Measurements from ENCODE around the gene KIAA0408.
A peak's percentile ranks its signal among the peaks of the same experiment; 100 is the strongest.

The KIAA0408 gene

DNA sequence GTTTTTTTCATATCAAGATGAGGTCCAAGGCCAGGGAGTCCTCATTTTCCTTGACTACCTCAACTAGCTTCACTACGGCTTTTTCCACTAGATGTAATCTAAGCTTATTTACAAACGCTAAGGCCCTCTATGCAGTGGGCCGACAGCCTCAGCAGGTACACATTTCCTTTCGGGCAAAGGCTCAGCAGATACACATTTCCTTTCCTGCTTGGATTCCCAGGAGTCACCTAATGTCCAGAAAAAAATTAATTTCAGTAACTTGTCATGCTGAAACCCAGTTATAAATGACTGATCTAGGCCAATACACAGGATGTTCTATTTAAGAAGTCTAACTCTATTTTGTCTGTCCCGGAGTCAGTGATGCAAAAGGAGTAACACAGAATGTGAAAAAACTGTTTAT, 7.2 kb upstream of the KIAA0408 start:
- no peak for DNase-seq (ENCODE audit: low read depth)
- TF ChIP-seq, protein P1, sequence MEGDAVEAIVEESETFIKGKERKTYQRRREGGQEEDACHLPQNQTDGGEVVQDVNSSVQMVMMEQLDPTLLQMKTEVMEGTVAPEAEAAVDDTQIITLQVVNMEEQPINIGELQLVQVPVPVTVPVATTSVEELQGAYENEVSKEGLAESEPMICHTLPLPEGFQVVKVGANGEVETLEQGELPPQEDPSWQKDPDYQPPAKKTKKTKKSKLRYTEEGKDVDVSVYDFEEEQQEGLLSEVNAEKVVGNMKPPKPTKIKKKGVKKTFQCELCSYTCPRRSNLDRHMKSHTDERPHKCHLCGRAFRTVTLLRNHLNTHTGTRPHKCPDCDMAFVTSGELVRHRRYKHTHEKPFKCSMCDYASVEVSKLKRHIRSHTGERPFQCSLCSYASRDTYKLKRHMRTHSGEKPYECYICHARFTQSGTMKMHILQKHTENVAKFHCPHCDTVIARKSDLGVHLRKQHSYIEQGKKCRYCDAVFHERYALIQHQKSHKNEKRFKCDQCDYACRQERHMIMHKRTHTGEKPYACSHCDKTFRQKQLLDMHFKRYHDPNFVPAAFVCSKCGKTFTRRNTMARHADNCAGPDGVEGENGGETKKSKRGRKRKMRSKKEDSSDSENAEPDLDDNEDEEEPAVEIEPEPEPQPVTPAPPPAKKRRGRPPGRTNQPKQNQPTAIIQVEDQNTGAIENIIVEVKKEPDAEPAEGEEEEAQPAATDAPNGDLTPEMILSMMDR (IDR thresholded peaks at IDR 0.05; ENCODE audit: control insufficient read depth, insufficient read depth, low read depth, low read length, missing control alignments), result no peak
- H3K4me3 ChIP-seq (ENCODE audit: control insufficient read depth, low read depth, low read length), result no peak overlapping the region

DNA sequence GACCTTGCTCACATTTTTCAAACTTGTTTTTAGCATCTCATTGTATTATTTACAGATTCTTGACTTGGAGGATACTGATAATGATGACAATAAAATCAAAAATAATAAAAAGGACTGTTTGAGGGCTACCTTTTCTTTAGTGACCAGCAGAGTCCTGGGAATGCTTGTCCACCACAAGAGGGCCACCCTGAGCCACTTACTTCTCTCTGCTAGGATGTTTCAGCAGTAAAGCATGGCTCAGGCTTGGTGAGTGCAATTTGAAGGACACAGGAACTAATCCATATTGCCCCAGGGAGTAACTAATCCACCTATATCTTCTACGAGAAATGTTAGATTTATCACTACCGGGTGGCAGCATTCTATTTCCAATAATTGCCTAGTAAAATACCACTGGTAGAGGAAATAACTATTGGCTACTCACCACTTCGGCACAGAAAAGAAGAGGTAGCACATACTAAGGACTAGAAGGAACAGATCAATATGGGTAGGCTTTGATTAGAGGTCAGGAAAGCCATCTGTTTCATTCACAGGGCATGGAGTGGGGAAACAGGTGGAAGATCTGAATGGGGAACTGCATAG, 5.8 kb upstream of the KIAA0408 start:
- H3K4me3 ChIP-seq (ENCODE audit: control insufficient read depth, low read depth, low read length), result no peak overlapping the region
- DNase-seq (ENCODE audit: low read depth), result no peak

DNA sequence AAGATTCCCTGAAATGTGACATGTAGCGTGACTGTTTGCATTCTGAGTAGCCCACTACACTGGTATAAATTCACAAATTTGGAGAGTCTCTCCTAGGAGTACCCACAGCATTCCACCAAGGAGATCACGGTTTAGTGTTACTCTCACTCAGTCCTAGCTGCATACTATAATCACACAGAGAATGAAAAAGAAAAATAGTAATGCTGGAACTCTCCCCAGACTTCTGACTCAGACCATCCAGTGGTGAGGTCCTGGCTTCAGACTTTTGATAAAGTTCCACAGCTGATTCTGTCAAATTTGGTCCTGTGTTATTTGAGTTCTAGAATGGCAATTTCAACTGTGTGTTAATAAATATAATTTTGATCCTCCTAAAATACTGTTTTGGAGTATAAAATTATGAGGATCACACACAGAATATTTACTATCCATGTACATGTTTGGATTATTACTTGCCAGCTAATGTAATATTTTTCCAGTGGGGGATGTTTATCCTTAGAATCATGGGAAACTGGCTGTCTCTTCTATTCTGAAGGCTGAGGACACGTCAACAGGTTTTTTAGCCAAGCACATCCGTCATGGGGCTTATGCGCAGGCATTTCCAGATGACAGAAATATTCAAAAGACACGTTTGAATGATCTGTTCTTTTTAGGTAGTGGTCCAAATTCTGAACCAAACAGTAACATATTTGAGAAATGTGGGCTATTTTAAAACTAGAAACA, 5.1 kb upstream of the KIAA0408 start:
- H3K4me3 ChIP-seq (ENCODE audit: control insufficient read depth, low read depth, low read length), result no peak overlapping the region
- peak; percentile 41 for DNase-seq (ENCODE audit: low read depth)
- TF ChIP-seq, protein P1 (IDR thresholded peaks at IDR 0.05; ENCODE audit: control insufficient read depth, insufficient read depth, low read depth, low read length, missing control alignments), result no peak

More for the DNA sequence above, 5.8 kb upstream of the KIAA0408 start:
- TF ChIP-seq, protein P1 (IDR thresholded peaks at IDR 0.05; ENCODE audit: control insufficient read depth, insufficient read depth, low read depth, low read length, missing control alignments), result peak; percentile 93

DNA sequence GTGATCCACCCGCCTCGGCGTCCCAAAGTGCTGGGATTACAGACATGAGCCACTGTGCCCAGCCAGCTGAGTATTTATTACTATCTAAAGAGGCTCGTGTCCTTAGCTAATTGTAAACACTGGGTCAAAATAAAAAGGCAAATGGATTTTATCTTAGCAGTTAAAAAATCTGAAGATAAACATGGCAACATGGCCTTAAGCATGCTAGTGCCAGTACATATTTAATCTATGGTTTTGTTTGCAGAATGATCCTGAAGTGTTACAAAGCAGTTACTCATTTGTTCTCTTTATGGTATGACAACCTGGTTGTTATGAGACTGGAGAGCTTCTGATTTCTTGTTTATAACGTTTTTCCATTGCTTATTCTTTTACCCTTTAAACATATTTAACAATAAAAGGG, 3.9 kb upstream of the KIAA0408 start:
- no peak overlapping the region for H3K4me3 ChIP-seq (ENCODE audit: control insufficient read depth, low read depth, low read length)
- DNase-seq (ENCODE audit: low read depth), result no peak
- TF ChIP-seq, protein P1 (IDR thresholded peaks at IDR 0.05; ENCODE audit: control insufficient read depth, insufficient read depth, low read depth, low read length, missing control alignments), result no peak

DNA sequence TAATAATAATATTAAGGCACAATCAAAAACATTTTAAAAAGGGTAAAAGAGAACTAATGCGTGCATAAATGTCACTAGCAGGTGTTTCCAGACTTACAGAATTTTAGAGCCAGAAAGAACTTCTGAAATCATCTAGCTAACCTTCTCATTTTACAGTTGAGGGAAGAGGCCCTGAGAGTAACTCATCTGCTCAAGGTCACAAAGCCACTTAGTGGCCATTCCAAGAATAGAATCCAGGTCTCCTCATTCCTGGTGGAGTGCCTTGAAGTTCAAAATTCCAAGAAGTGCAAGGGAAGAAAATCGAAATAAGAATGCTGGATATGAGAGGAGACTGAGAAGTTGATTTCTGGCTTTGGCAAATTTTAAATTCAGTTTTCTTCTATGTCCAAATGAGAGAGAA, 3.2 kb upstream of the KIAA0408 start:
- H3K4me3 ChIP-seq (ENCODE audit: control insufficient read depth, low read depth, low read length), result no peak overlapping the region
- DNase-seq (ENCODE audit: low read depth), result no peak
- TF ChIP-seq, protein P1 (IDR thresholded peaks at IDR 0.05; ENCODE audit: control insufficient read depth, insufficient read depth, low read depth, low read length, missing control alignments), result no peak

DNA sequence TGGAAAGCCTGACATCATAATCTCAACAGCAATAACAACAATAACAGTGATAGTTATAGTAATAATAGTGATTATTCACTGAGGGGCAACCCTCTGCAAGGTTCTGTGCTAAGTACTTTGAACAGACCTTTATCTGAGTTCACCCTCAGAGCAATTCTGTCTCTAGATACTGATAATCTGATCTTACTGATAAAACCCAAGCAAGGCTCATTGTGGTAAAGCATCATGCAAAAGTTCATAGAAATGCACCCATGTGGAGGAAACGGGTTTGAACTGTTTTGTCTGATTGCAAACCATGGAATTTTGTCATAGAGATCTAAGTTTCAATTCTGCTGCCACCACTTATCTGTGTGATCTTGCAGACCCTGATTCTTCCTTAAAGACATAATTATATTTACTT, 1.3 kb upstream of the KIAA0408 start:
- TF ChIP-seq, protein P1 (IDR thresholded peaks at IDR 0.05; ENCODE audit: control insufficient read depth, insufficient read depth, low read depth, low read length, missing control alignments), result no peak
- DNase-seq (ENCODE audit: low read depth), result no peak
- H3K4me3 ChIP-seq (ENCODE audit: control insufficient read depth, low read depth, low read length), result no peak overlapping the region

Measured in AG09309 (cell line).